Measurements from ENCODE around the gene BTN3A1.

The BTN3A1 gene

DNA sequence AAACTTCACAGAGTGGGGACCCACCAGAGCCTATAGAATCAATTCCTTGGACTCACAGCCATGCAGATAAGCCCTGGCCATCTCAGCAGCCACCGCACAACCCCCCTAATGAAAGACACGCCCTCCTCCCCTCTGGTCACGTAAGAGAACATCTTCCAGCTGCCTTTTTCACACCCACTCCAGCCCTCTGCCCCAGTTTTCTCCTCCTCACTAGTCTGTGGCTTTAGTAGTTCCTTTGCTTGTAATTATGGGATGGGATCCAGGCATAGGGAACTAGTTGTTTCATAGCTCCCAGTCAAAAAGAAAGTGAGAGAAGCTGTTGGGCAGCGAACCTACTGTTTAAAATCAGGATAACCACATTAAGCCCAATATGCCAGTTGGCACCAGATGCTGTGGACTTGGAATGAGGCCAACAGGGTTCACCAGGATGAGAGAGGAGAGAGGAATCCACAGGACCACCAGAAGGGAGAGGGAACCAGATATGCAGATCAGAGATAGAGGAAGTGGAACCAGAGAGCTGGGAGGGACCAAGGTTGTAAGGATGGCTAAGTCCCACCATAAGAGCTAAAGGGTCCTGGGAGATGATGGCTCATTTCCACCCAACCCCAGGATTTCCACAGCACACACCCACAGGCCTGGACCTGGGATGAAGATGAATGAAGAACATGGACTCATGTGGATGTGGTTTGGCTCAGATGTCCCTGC lies 9.0 kb upstream of the BTN3A1 start:
- H3K4me3 Mint-ChIP-seq = no peak overlapping the region

DNA sequence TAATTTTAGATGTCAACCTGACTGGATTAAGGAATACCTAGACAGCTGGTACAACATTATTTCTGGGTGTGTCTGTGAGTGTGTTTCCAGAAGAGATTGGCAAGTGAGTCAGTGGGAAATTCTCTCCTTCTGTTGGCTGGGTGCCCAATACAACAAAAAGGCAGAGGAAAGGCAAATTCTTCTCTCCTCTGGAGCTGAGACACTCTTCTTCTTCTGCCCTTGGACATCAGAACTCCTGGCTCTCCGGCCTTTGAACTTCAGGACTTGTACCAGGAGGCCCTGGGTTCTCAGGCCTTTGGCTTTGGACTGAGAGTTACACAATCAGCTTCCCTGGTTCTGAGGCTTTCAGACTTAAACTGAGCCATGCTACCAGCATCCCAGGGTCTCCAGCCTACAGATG lies 7.8 kb upstream of the BTN3A1 start:
- H3K9me3 Mint-ChIP-seq = no peaks in the 10 kb centered on the region
- no peaks in the 10 kb centered on the region for H3K27me3 Mint-ChIP-seq
- peaks cover 8% of the 10 kb centered on the region for H3K36me3 Mint-ChIP-seq
- no peaks in the 10 kb centered on the region for H3K4me1 Mint-ChIP-seq
- H3K27ac Mint-ChIP-seq = no peak overlapping the region
- no peak overlapping the region for H3K4me3 Mint-ChIP-seq

More for the DNA sequence above, 9.0 kb upstream of the BTN3A1 start:
- no peaks in the 10 kb centered on the region for H3K9me3 Mint-ChIP-seq
- H3K36me3 Mint-ChIP-seq = peaks cover 16% of the 10 kb centered on the region
- H3K4me1 Mint-ChIP-seq = no peaks in the 10 kb centered on the region
- H3K27ac Mint-ChIP-seq = no peak overlapping the region
- no peaks in the 10 kb centered on the region for H3K27me3 Mint-ChIP-seq

DNA sequence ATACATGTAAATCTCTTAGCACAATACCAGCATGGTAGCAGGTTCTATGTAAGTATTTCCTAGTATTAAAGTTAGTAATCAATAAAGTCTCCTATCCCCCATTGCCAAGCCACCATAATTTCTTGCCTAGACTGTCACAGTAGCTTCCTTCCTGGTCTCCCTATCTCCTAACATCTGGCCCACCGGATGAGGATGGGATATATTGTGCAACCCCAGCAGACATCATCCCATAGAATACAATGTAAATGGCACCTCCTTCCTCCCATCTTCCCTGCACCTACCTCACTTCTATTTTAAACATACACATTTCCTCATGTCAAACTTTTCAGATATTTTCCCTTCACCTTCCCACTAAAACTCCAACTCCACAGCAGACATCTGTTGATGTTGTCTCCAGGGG lies 3.5 kb upstream of the BTN3A1 start:
- Mint-ChIP-seq H3K4me3 (no peak overlapping the region), H3K36me3 (peaks cover 2% of the 10 kb centered on the region), H3K4me1 (peaks cover 28% of the 10 kb centered on the region), H3K9me3 (no peaks in the 10 kb centered on the region), H3K27ac (no peak overlapping the region), H3K27me3 (no peaks in the 10 kb centered on the region)

DNA sequence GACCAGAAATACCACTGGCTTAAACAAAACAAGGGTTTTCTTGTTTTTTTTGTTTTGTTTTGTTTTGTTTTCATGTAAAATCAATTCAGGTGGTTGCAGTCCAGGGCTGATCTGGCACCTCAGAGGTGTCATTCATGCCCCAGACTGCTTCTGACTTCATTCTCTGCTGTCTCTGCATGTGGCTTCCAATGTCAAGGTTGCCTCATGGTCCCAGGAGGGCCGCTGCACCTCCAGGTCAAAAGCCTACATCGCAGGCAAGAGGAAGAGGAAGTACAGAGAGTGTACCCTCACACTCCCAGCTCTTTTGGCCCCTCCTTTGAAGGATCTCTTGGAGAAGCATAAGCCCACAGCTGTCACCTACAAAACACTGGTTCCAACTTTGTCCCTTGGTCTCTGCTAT lies 1.4 kb upstream of the BTN3A1 start:
- Mint-ChIP-seq H3K4me3 (peak overlapping the region; percentile 58), H3K27ac (peak overlapping the region; percentile 48), H3K4me1 (peaks cover 49% of the 10 kb centered on the region)

DNA sequence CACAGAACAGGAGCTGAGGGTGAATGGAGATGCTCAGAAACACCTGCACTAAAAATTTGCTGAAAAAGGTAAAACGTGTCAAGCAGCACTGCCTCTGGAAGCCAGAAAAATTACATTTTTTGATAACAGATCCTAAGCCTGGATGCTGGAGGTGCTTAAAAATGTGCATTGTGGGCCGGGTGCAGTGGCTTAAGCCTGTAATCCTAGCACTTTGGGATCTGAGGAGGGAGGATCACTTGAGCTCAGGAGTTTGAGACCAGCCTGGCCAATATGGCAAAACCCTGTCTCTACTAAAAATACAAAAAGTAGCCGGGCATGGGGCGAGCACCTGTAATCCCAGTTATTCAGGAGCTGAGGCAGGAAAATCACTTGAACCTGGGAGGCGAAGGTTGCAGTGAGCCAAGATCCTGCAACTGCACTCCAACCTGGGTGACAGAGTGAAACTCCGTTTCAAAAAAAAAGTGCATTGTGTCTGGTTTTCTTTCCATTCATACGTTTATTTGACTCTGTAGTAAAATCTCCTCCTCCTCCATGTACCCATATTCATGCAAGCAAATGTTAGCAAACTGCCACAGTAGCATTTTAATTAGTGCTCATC lies 587 bp upstream of the BTN3A1 start:
- Mint-ChIP-seq H3K4me3 (peak overlapping the region; percentile 96), H3K36me3 (peaks cover 13% of the 10 kb centered on the region), H3K27ac (peak overlapping the region; percentile 99), H3K9me3 (no peaks in the 10 kb centered on the region), H3K27me3 (no peaks in the 10 kb centered on the region), H3K4me1 (peaks cover 56% of the 10 kb centered on the region)

More for the DNA sequence above, 1.4 kb upstream of the BTN3A1 start:
- H3K27me3 Mint-ChIP-seq = no peaks in the 10 kb centered on the region
- peaks cover 9% of the 10 kb centered on the region for H3K36me3 Mint-ChIP-seq
- no peaks in the 10 kb centered on the region for H3K9me3 Mint-ChIP-seq

DNA sequence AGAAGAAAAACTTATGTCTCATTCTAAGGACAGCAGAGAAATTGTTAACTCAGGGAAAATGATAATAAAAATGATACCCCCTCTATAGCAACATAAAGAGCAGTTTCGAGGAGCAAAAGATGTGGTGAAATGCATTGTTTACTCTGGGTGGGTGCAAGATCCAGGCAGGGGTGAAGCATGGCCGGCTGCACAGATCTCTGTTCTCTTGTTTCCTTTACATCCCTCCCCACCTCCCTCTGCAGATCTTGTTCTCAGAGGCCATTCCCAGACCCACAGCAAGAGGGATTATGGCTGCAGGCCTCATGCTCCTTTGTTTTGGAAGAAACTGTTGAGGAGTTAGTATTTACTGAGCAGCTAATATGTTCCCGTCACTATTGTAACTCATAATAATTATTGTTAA lies 1.8 kb downstream of the BTN3A1 start:
- Mint-ChIP-seq H3K9me3 (no peaks in the 10 kb centered on the region), H3K4me3 (peak overlapping the region; percentile 96), H3K27ac (peak overlapping the region; percentile 38), H3K4me1 (peaks cover 77% of the 10 kb centered on the region), H3K36me3 (peaks cover 15% of the 10 kb centered on the region), H3K27me3 (no peaks in the 10 kb centered on the region)

DNA sequence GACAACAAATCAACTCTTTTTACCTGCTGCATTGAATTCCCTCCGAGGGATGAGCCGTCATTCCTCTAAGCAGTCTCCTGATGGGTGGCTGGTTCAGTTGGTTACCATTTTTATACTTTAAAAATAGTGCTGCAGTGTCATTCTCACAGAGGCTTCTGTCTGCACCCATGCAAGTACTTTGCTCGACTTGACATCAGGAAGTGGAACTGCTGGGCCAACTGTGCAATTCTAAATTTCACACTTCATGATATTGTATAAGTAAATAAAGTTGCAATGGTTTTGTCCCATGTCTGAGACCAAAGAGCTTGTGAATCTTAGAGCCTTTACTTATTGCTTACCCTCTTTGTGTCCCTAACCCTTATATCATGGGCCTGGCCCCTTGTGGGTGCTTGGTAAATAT lies 2.5 kb downstream of the BTN3A1 start:
- Mint-ChIP-seq H3K4me1 (peaks cover 77% of the 10 kb centered on the region), H3K27ac (peak overlapping the region; percentile 65), H3K4me3 (peak overlapping the region; percentile 96), H3K27me3 (no peaks in the 10 kb centered on the region), H3K9me3 (no peaks in the 10 kb centered on the region), H3K36me3 (peaks cover 15% of the 10 kb centered on the region)

DNA sequence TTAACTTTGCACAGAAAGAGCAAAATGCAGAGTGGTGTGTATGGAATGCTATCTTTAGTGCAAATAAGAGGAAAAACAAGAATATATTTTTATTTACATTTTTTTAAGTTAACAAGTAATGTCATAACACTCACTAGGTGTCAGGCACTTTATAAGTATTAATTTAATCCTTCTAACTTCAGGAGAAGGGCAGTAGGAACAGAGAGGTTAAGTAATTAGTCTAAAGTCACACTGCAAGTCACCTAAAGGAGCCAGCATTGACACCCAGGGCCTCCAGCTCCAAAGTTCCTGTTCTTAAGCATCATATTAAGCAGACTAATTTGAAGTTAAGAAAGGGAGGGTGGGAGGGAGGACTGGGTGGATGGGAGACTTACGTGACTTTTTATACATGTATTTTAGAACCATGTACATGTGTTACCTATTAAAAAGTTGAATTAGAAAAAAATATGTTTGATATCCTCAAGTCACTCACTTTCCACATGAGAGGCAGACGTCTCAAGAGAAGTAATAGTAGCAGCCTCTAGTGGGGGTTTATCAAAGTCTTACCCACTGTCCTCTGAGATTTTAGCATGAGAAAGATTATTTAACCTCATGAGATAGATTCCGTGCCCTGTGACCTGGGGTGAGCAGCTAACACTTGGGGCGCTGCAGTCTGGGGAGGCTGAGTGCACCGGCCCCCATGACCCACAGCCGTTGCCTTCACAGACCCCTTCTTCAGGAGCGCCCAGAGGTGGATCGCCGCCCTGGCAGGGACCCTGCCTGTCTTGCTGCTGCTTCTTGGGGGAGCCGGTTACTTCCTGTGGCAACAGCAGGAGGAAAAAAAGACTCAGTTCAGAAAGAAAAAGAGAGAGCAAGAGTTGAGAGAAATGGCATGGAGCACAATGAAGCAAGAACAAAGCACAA lies 7.0 kb downstream of the BTN3A1 start:
- H3K4me3 Mint-ChIP-seq = no peak overlapping the region
- H3K9me3 Mint-ChIP-seq = no peaks in the 10 kb centered on the region
- H3K4me1 Mint-ChIP-seq = peaks cover 51% of the 10 kb centered on the region
- H3K27ac Mint-ChIP-seq = no peak overlapping the region
- H3K36me3 Mint-ChIP-seq = peaks cover 24% of the 10 kb centered on the region
- H3K27me3 Mint-ChIP-seq = no peaks in the 10 kb centered on the region

DNA sequence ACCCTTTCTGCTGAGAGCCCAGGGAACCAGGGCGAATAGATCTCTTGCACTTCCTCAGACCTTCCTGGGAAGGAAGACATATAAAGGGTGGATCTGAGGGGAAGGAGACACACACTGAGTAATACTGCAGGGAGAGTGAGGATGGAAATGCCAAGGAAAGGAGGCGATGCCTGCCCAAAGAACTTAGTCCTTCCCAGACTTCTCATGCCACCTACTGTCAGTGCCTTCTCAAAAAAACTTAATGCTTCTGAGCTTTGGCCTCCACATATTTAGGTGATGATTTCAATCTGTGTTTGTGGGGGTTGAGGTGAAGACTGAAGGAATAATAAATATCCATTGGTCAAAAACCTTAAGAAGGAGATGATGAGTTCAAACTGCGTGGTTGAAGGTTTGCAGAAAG lies 9.7 kb downstream of the BTN3A1 start:
- no peak overlapping the region for H3K4me3 Mint-ChIP-seq
- peaks cover 21% of the 10 kb centered on the region for H3K36me3 Mint-ChIP-seq
- peak overlapping the region; percentile 86 for H3K27ac Mint-ChIP-seq

DNA sequence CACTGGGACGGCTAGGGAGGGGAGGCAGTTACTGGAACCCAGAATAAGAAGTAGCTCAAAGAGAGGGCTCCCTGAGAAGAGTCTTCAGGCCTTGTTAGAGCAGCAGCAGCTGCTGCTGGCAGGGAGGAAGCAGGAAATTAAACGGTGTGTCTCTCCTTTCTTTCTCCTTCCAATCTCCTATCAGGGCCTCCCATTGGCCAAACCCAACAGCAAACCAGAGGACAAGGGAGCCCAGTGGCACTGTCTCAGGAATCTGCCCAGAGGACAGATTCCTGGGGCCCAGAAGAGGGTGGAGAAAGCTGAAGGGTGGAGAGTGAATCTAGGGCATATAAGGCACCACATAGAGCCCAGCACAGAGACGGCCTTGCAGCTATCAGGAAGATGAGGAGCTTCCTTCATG lies 10.2 kb downstream of the BTN3A1 start:
- Mint-ChIP-seq H3K27ac (no peak overlapping the region), H3K36me3 (peaks cover 21% of the 10 kb centered on the region), H3K9me3 (no peaks in the 10 kb centered on the region), H3K4me1 (peaks cover 25% of the 10 kb centered on the region), H3K4me3 (no peak overlapping the region), H3K27me3 (no peaks in the 10 kb centered on the region)

More for the DNA sequence above, 9.7 kb downstream of the BTN3A1 start:
- Mint-ChIP-seq H3K9me3 (no peaks in the 10 kb centered on the region), H3K27me3 (no peaks in the 10 kb centered on the region), H3K4me1 (peaks cover 30% of the 10 kb centered on the region)

DNA sequence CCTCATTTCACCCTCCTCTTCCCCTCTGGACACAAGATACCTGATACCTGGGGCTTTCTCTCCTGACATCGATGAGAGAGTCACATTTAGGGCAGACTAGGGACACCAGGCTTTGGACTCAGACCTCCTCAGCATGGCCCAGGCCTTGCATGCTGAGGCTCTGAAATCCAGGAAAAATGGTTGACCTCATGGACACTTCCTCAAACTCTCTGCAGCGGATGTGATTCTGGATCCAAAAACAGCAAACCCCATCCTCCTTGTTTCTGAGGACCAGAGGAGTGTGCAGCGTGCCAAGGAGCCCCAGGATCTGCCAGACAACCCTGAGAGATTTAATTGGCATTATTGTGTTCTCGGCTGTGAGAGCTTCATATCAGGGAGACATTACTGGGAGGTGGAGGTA lies 10.9 kb downstream of the BTN3A1 start:
- H3K36me3 Mint-ChIP-seq = peaks cover 23% of the 10 kb centered on the region
- H3K27ac Mint-ChIP-seq = peak overlapping the region; percentile 62
- peaks cover 17% of the 10 kb centered on the region for H3K4me1 Mint-ChIP-seq

DNA sequence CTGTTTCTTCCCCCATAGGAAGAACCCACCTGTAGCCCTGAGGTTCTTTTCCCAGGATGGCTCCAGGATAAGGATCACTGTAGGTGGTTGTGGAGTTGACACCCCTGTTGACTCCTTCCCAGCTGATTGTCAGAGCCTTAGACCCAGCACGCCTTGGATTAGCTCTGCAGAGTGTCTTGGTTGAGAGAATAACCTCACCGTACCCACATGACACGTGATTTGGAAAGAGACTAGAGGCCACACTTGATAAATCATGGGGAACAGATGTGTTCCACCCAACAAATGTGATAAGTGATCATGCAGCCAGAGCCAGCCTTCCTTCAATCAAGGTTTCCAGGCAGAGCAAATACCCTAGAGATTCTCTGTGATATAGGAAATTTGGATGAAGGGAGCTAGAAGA lies 12.2 kb downstream of the BTN3A1 start:
- H3K4me3 Mint-ChIP-seq = no peak overlapping the region
- H3K27ac Mint-ChIP-seq = no peak overlapping the region
- no peaks in the 10 kb centered on the region for H3K9me3 Mint-ChIP-seq
- no peaks in the 10 kb centered on the region for H3K27me3 Mint-ChIP-seq
- peaks cover 11% of the 10 kb centered on the region for H3K4me1 Mint-ChIP-seq
- peaks cover 23% of the 10 kb centered on the region for H3K36me3 Mint-ChIP-seq

More for the DNA sequence above, 10.9 kb downstream of the BTN3A1 start:
- no peak overlapping the region for H3K4me3 Mint-ChIP-seq
- no peaks in the 10 kb centered on the region for H3K27me3 Mint-ChIP-seq
- H3K9me3 Mint-ChIP-seq = no peaks in the 10 kb centered on the region

DNA sequence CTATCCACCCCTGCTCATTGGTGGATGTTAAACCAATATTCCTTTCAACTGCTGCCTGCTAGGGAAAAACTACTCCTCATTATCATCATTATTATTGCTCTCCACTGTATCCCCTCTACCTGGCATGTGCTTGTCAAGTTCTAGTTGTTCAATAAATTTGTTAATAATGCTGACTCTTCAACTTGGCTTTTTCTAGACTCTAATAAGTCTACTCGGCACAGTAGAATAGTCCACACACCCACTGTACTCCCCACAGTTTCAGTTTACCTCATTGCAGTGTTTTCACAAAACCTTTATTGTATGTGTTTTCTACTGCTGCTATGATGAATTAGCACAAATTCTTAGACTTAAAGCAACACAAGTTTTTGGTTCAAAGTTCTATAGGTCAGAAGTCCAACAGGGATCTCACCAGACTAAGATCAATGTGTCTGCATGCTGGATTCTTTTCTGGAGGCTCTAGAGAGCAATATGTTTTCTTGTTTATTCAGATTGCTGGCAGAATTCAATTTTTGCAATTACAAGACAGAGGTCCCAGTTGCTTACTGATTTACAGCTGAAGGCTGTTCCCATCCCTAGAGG lies 13.1 kb downstream of the BTN3A1 start:
- no peak overlapping the region for H3K4me3 Mint-ChIP-seq
- H3K4me1 Mint-ChIP-seq = peaks cover 11% of the 10 kb centered on the region
- peaks cover 23% of the 10 kb centered on the region for H3K36me3 Mint-ChIP-seq

DNA sequence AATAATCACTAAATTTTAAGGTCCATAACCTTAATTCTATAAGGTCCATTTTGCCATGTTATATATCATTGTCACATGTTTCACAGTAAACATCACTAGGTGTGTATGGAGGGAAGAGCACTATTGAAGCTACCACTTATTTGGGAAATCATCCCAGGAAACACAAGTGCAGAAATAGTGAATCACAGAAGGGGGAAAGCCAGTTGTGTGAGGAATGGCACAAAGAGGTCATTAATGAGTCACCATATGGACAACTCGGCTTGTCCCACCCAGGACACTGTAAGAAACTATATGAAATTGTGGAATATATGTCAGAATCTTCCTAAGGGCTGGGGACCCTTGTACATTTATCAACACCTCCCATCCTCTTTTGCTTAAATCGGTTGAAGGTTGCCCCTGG lies 13.7 kb downstream of the BTN3A1 start:
- H3K9me3 Mint-ChIP-seq = no peaks in the 10 kb centered on the region
- no peak overlapping the region for H3K27ac Mint-ChIP-seq
- peaks cover 21% of the 10 kb centered on the region for H3K36me3 Mint-ChIP-seq
- H3K4me3 Mint-ChIP-seq = no peak overlapping the region
- H3K27me3 Mint-ChIP-seq = no peaks in the 10 kb centered on the region
- peaks cover 11% of the 10 kb centered on the region for H3K4me1 Mint-ChIP-seq

More for the DNA sequence above, 13.1 kb downstream of the BTN3A1 start:
- Mint-ChIP-seq H3K27me3 (no peaks in the 10 kb centered on the region), H3K9me3 (no peaks in the 10 kb centered on the region), H3K27ac (peak overlapping the region; percentile 21)

DNA sequence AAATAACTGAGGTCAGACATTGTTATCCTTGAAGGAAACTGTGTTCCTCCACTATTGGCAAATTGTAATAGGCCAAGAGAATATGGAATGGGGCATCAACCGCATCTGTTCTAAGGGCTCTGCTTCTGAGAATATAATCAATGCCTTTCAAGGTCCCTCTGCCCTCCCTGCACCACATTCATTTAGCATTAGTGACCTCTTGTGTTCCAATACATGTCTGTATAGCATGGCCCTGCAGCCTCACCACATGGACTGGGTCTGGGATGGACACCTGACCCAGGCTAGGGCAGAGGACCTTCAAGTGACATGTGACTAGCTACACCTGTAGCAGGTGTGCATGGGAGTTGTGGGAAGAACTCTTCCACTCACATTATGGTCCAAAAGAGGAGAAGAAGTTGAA lies 14.2 kb downstream of the BTN3A1 start:
- Mint-ChIP-seq H3K27ac (no peak overlapping the region), H3K4me1 (peaks cover 11% of the 10 kb centered on the region), H3K36me3 (peaks cover 21% of the 10 kb centered on the region)

More for the DNA sequence above, 14.2 kb downstream of the BTN3A1 start:
- H3K27me3 Mint-ChIP-seq = no peaks in the 10 kb centered on the region
- H3K4me3 Mint-ChIP-seq = no peak overlapping the region
- no peaks in the 10 kb centered on the region for H3K9me3 Mint-ChIP-seq

All from activated naive CD4-positive, alpha-beta T cell treated with anti-CD3 and anti-CD28 coated beads, Interleukin-2, amount 50 U/mL, for 24 hours (primary cell).